Ishikawa (cell line): ENCODE measurements around the gene ZNF205.

ENCODE experiments used
- CEBPB ChIP-seq: IDR thresholded peaks from 2 replicates; pipeline ENCODE4 v1.6.1; 2012
- EGR1 ChIP-seq: IDR thresholded peaks from 2 replicates; pipeline ENCODE4 v1.6.1; 2012
- EP300 ChIP-seq: IDR thresholded peaks from 2 replicates; pipeline ENCODE4 v1.6.1; 2012; ENCODE audit warnings: borderline replicate concordance
- FOXM1 ChIP-seq: IDR thresholded peaks from 2 replicates; pipeline ENCODE4 v1.6.1; 2012; ENCODE audit warnings: low read depth, borderline replicate concordance
- TAF1 ChIP-seq: IDR thresholded peaks from 2 replicates; pipeline ENCODE4 v1.6.1; 2012; ENCODE audit warnings: low read depth, mild to moderate bottlenecking
- TCF12 ChIP-seq: IDR thresholded peaks from 2 replicates; pipeline ENCODE4 v1.6.1; 2012; ENCODE audit warnings: low read depth
- YY1 ChIP-seq: IDR thresholded peaks from 2 replicates; pipeline ENCODE4 v1.6.1; 2012; ENCODE audit warnings: low read depth
- TF ChIP-seq, protein P1 (sequence below): IDR thresholded peaks from 2 replicates; pipeline ENCODE4 v1.6.1; 2012
- TF ChIP-seq, protein P2 (sequence below): IDR thresholded peaks from 2 replicates; pipeline ENCODE4 v1.6.1; 2012; ENCODE audit warnings: low read depth, mild to moderate bottlenecking
- TF ChIP-seq, protein P3 (sequence below): IDR thresholded peaks from 2 replicates; pipeline ENCODE4 v1.6.1; 2012

DNA sequence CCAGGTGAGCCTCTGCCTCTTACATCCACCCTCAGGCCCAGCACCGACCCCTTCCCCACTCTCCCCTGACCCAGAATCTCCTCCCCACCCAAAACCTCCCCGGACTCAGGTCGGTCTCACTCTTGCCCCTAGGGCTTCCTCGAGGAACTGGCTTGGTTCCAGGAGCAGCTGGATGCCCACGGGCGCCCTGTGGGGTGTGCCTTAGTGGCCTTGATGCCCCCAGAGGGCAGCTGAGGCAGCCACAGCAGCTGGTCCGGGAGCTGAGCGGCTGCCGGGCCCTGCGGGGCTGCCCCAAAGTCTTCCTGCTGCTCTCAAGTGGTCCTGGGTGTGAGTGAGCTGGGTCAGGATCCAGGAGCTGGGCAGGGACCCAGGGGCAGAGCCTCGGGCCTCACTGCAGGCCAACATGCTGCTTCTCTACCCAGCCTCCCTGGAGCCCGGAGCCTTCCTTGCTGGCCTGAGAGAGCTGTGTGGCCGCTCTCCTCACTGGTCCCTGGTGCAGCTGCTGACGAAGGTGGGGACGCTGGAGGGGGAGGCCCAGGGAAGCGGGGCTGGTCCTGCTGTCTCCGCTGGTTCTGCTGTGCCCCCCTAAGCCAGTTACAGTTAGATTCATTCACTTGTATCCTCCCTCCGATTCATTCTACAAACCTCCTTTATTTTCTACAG is 32.1 kb downstream of the ZNF205 start:
- TF ChIP-seq, protein P1, sequence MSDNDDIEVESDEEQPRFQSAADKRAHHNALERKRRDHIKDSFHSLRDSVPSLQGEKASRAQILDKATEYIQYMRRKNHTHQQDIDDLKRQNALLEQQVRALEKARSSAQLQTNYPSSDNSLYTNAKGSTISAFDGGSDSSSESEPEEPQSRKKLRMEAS, result no peak
- TF ChIP-seq TAF1 (no peak), EP300 (no peak), YY1 (no peak), CEBPB (no peak), FOXM1 (no peak), EGR1 (no peak), TCF12 (no peak)
- TF ChIP-seq, protein P2, sequence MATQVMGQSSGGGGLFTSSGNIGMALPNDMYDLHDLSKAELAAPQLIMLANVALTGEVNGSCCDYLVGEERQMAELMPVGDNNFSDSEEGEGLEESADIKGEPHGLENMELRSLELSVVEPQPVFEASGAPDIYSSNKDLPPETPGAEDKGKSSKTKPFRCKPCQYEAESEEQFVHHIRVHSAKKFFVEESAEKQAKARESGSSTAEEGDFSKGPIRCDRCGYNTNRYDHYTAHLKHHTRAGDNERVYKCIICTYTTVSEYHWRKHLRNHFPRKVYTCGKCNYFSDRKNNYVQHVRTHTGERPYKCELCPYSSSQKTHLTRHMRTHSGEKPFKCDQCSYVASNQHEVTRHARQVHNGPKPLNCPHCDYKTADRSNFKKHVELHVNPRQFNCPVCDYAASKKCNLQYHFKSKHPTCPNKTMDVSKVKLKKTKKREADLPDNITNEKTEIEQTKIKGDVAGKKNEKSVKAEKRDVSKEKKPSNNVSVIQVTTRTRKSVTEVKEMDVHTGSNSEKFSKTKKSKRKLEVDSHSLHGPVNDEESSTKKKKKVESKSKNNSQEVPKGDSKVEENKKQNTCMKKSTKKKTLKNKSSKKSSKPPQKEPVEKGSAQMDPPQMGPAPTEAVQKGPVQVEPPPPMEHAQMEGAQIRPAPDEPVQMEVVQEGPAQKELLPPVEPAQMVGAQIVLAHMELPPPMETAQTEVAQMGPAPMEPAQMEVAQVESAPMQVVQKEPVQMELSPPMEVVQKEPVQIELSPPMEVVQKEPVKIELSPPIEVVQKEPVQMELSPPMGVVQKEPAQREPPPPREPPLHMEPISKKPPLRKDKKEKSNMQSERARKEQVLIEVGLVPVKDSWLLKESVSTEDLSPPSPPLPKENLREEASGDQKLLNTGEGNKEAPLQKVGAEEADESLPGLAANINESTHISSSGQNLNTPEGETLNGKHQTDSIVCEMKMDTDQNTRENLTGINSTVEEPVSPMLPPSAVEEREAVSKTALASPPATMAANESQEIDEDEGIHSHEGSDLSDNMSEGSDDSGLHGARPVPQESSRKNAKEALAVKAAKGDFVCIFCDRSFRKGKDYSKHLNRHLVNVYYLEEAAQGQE, result no peak
- TF ChIP-seq, protein P3, sequence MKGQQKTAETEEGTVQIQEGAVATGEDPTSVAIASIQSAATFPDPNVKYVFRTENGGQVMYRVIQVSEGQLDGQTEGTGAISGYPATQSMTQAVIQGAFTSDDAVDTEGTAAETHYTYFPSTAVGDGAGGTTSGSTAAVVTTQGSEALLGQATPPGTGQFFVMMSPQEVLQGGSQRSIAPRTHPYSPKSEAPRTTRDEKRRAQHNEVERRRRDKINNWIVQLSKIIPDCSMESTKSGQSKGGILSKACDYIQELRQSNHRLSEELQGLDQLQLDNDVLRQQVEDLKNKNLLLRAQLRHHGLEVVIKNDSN, result no peak
